Left renal cortex interstitium (tissue), 4 donors: ENCODE results near the gene JMJD1C. TPM values are rescaled to one million over a fixed set of nuclear protein-coding genes. Genes with fewer than 3 reads are reported as not detected.
A peak's percentile ranks its signal among the peaks of the same experiment; 100 is the strongest.

Source experiments
- DNase-seq, 4 donors: peaks; one replicate each; pipeline ENCODE4 v3.0.0-alpha.2; 2013; ENCODE audit warnings: low read depth in 4 of 4, low spot score in 2 of 4, missing footprints in 1 of 4
- polyA plus RNA-seq, 4 donors: library from polyadenylated mRNA; unstranded; fragments of 120-200 nt; gene quantifications; one replicate each; pipeline ENCODE4 v1.2.1, GENCODE V29; 2013; ENCODE audit not compliant: insufficient read length in 4 of 4

JMJD1C gene
- polyA plus RNA-seq, 4 donors, result 89.4 to 118 (median 98.6) TPM

- DNase-seq, result no peak
Measured at GRCh38 chr10:63480237-63480636, 14.5 kb upstream of the JMJD1C start.

- DNase-seq, result no peak
Measured at GRCh38 chr10:63478564-63478963, 12.8 kb upstream of the JMJD1C start.

- no peak for DNase-seq
Measured at GRCh38 chr10:63477927-63478326, 12.2 kb upstream of the JMJD1C start.

GRCh38 chr10:63474488-63474887 is 8.7 kb upstream of the JMJD1C start:
- no peak for DNase-seq

GRCh38 chr10:63470928-63471327 is 5.2 kb upstream of the JMJD1C start:
- DNase-seq, result no peak

- no peak for DNase-seq
Measured at GRCh38 chr10:63468947-63469346, 3.2 kb upstream of the JMJD1C start.

GRCh38 chr10:63467841-63468240 is 2.1 kb upstream of the JMJD1C start:
- DNase-seq, result no peak

- peak; percentile 53 to 73 (median 62) for DNase-seq
Measured at GRCh38 chr10:63466144-63466935, 563 bp upstream of the JMJD1C start.

GRCh38 chr10:63464402-63465292 is 1.1 kb downstream of the JMJD1C start:
- DNase-seq, result peak in 3 of 4 donors; percentile 55 to 67 (median 63)

GRCh38 chr10:63462442-63462841 is 3.3 kb downstream of the JMJD1C start:
- DNase-seq, result no peak

GRCh38 chr10:63458177-63458576 is 7.6 kb downstream of the JMJD1C start:
- no peak for DNase-seq

GRCh38 chr10:63457594-63457993 is 8.2 kb downstream of the JMJD1C start:
- DNase-seq, result no peak

GRCh38 chr10:63456437-63457210 is 9.2 kb downstream of the JMJD1C start:
- no peak for DNase-seq

- DNase-seq, result no peak
Measured at GRCh38 chr10:63455507-63455906, 10.3 kb downstream of the JMJD1C start.

GRCh38 chr10:63454631-63455030 is 11.1 kb downstream of the JMJD1C start:
- no peak for DNase-seq

GRCh38 chr10:63452524-63452923 is 13.3 kb downstream of the JMJD1C start:
- DNase-seq, result no peak

GRCh38 chr10:63446716-63447440 is 18.9 kb downstream of the JMJD1C start:
- no peak for DNase-seq

GRCh38 chr10:63441404-63441803 is 24.4 kb downstream of the JMJD1C start:
- no peak for DNase-seq

- DNase-seq, result no peak
Measured at GRCh38 chr10:63439607-63440006, 26.2 kb downstream of the JMJD1C start.
